HG03575 (cell line): ENCODE results near the gene CDK11B.
"Not testable (repeated sequence)": the region's sequence is repeated elsewhere in the genome, so short reads cannot be mapped to it uniquely, and the experiment has no call there.

Source experiments
- ATAC-seq: cut with Tn5 transposase; IDR thresholded peaks from one replicate; pipeline ENCODE4 v1.9.1; 2021; ENCODE audit not compliant: unreplicated experiment, insufficient number of reproducible peaks, low FRiP score; ENCODE audit errors: extremely low read depth

The CDK11B gene

DNA sequence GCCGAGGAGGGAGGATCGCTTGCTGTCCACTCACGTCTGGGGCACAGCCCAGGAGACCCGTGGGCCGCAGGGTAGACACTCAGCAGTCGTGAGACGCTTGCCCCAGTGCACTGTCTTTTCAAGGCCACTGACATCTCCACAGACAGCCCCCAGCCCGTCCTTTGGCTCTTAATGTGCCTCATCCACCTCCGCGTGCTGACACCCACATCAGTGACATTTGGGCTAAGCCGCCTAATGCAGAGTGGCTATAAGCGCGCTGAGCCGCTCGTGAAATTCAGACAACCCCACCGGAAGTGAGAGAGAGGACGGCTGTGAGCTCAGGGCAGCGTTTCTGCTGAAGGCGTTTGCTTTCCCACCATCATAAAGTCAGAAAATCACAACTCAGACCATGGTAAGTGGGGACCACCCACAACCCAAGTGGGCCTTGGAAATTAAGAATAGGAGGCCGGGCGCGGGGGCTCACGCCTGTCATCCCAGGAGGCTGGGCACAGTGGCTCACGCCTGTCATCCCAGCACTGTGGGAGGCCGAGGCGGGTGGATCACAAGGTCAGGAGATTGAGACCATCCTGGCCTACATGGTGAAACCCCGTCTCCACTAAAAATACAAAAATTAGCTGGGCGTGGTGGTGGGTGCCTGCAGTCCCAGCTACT is 25.4 kb upstream of the CDK11B start:
- no peak for ATAC-seq

DNA sequence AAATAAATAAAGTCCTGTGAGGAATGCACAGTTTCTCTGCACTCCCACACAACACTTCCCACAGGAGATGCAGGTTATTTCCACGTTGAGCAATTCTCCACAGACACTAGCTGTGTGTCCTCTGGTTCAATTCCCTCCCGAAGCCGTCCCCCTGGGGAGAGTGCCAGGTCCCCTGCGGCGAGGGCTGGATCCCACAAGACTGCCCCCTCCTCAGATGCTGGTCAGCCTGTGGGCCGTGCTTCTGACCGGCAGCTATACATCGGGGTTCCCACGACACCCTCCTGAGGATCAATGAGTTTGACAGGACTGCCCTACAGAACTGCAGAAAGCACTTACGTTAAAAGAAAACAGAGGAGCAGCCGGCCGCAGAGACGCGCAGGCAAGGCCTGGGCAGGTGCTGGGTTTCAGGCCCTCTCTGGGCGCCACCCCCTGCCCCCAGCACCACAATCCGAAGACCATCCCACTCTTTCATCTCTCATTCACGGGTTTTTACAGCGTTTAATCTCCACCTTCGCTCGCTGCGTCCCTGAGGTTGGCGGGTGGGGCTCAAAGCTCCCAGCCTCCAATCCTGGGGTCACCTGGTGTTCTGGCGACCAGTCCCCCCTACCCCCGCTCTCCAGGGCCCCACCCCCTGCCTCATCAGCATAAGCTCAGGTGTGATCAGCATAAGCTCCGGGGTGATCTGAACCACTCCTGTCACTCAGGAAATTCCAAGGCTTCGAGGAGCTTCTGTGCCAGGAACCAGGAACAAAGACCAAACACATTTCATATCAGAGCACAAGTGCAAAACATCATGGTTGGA is 24.5 kb upstream of the CDK11B start:
- no peak for ATAC-seq

DNA sequence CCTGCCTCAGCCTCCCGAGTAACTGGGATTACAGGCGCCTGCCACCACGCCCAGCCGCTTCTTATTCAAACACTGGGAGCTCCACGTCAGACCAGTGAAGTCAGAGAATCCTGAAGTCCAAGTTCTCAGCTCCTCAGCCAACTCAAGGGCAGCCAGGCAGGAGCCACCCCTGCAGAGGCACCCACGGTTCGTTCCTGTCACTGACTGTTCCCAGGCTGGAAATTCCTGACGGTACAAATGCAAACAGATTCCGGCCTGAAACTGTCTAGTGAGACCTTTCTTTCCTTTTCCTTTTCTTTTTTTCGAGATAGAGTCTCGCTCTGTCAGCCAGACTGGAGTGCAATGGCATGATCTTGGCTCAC is 22.1 kb upstream of the CDK11B start:
- no peak for ATAC-seq

DNA sequence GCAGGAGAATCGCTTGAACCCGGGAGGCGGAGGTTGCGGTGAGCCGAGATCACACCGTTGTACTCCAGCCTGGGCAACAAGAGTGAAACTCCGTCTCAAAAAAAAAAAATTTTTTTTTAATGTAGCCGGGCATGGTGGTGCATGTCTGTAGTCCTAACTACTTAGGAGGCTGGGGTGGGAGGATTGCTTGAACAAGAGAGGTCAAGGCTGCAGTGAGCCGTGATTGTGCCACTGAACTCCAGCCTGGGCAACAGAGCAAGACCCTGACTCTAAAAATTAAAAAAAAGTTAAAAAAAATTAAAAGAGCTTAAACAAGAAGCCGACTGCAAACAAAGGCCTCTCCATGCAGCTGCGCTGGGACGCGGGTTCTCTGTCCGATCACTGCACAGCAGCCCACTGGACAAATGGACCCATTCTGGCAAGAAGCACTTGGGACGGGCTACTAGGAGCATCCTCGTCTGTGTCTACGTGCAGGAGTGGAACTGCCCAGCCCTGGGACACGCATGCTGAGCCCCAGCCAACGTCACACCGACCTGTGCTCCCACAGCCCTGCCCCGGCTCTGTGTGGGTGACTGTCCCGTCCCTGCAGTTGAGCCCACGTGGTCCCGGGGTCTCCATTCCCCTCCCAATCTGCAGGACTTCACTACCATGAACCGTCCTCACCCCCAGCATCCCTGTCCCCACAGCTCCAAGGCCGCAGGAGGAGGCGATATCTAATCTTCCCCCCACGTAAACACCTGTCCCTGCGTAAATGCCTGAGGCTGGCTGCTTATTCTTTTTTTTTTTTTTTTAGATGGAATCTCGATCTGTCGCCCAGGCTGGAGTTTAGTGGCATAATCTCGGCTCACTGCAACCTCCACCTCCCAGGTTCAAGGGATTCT is 21.5 kb upstream of the CDK11B start:
- no peak for ATAC-seq

DNA sequence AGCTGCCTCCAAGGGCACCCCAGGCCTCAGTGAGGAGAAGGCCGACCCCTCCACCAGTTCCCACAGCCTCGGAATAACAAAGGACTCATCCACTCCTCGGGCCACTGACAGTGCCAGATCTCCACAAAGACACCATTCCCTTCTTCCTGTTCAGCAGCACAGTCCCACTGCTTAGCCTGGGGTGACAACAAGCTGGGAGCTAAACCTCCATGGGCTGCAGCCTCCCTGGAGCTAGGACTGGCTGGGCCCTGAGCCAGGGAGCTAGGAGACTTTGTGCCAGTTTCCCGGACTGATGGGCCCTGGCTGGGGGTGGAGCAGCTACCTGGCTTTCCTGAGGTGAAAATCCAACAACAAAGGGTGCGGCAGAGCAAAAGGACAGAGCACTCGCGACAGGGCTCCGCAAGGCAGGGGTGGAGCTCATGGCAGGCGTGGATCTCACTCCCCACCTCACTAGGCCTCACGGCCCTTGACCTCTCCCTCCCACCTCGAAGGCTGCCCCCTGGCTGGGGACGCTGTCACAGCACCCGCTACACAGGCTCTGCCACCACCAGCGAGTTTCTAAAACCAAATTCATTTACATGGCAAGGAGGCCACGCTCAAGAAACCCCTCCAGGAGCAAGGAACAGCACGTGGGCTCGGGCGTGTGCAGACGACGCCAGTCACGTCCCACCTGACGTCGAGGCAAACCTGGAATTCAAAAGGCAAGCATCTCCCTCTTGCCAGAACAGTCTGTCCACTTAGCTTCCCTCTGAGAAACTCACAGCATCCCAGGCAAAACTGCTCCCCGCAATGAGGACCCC is 20.0 kb upstream of the CDK11B start:
- no peak for ATAC-seq

DNA sequence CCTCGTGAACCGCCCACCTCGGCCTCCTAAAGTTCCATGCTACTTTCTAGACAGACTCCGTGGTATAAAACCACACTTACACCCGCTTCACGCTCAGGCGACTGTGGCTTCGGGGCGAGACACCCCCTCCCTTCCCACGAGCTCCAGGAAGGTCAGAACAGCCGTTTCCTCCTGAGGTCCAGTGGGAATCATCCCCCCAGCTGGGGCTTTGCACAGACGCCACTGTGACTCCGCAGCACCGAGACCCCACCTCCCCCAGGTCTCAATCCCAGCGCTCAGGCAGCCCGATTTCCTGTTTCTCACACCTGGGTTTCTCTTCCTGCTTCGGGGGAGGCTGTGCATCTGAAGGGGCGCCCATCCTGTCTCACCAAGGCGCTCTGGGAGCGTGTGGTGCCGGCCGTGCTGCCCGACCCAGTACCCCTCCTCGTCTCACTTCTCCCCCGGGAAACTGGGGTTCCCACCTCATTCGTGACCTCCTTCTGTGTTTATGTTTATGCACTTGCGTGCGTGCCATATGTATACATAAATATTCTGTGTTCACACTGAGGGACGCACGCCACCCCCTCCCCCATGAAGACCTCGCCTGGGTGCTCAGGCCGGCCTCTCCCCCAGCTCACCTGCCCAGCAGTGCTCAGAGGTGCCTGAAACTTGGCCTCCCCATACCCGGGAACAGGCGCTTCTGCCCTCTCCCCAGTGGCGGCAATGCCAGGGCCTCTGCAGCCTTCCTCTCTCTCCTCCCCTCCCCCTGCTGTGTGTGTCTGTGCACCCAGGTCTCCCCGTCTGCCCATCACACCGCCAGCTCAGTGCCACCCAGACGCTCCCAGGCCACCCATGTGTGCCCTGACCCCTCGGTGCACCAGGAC is 19.1 kb upstream of the CDK11B start:
- no peak for ATAC-seq

DNA sequence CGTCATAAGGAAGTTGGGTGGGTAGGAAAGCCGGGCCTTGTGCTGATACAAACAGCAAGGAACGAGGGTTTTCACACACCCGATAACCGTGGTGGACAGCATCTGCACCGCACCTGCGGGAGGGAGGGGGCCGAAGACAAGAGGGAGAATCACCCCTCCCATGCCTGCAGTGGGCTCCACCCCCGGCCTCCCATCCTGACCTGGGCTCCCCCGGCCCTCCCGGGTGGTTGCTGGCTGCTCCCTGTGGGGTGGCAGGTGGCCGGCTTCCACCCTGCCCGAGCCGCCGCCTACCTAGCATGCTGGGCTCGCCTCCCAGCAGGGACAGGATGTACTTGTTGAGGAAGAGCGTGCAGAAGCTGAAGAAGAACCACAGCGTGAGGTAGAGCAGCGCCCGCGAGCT is 17.3 kb upstream of the CDK11B start:
- ATAC-seq = not testable (repeated sequence)

DNA sequence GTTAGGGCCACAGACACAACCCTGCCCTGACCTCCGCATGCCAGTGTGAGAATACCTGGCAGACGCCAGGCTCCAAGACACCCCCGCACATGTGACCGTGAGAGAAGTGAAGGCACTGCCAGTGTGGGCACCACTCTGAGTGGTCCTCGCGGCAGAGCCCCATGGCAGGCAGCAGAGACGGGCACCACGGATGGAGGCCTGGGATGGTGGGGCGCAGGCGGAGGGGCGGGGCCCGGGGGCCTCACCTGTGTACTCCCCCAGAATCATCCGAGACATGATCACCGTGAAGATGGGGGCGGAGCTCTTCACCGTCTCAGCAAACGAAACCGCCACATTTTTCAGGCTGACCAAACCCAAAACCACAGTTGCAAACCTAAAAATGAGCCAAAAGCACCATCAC is 16.4 kb upstream of the CDK11B start:
- not testable (repeated sequence) for ATAC-seq

DNA sequence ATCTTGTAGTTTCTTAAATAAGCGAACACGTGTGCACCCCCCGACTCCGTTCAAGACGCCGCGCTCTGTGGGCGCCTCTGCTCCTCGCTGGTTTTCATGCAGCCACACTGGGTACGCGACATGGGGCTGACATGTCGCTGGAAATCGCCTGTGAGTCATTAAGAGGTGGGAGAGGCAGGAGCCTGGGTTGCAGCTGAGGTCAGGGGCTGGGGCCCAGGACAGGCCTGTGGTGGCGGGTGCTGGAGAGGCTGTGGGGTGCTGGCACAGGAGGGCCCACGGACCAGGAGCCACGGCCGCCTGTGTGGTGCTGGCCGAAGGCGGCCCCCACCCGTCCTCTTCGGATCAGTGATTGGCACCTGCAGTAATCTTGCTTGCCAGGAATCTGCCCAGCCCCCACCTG is 16.0 kb upstream of the CDK11B start:
- ATAC-seq = not testable (repeated sequence)

DNA sequence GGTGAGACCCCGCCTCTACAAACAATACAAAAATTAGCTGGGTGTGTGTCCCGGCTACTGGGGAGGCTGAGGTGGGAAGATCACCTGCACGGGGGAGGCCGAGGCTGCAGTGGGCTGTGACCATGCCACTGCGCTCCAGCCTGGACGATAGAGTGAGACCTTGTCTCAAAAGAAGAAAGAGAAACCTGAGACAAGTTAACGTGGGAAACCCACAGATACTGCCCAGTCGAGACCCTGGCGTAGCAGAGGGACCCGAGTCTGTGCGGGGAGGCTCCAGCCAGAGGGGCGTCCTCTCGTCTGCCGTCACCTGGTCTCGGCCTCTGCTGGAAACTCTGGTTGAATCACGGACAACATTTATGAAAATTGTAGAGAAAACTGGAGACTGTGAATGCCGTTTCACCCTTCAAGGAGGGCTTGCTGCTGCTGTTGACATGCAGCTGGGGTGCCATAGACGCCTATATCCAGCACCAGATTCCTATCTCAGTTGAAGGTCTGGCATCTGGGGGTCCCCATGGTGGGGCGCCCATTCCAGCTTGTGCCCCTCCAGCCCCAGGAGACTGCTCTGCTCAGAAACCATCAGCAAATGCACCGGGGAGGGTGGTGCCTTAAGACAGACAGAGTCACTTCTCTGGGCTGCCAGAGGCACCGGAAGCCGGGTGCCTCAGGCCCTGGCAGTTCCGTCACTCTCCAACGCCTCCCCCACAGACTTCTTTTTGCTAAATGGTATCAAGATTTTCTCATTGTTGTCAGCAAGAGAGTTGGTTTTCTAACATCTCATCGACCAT is 13.6 kb upstream of the CDK11B start:
- ATAC-seq = no peak

DNA sequence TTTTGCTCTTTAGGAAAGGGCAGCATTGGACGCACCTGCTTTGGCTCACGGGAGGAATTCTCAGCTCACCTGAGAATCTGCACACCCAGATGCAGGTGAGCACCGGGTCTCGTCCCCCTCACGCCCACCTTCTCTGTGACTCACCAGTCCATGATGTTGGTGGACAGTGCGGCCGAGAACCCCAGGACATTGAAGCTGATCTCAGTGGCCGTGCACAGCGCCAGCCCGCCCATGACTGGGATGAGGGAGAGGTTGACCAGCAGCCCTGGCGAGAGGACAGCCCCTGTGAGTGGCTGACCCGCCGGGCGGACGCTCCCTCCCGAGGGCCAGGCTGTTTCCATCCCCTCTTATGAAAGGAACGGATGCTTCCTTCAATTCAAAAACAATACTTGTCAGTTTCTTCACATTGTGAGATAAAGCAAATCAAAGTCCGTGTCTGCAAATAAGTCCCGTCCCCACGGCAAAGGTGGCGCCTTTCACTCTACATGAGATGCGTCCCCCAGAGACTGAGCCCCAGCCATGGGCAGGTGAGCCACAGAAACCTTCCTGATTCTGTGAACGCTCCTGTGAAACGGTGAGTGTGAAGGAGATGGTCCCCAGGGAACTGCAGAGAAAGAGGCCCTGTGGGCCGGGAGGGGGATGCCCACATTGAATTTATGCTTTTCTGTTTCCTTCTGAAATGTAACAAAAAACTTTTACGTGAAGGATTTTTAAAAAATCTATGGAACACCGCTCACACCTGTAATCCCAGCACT is 12.7 kb upstream of the CDK11B start:
- ATAC-seq = no peak

DNA sequence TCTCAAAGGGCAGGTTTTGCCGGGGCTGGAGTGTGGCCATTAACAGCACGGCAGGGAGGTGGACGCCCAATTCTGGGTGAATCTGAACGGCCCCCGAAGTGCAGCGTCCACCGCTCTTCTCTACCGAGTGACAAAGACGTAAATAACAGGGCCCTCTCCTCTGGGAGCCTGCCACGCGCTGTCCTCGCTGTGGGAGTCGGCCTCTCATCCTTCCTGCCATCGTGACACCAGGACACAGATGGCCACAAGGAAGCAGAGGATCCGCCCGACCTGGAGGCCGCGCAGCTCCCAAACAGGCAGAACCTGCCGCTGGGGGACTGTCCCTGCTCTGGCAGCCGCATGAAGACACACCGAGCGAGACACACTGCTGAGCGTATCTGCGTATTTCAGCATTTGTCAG is 12.1 kb upstream of the CDK11B start:
- no peak for ATAC-seq

DNA sequence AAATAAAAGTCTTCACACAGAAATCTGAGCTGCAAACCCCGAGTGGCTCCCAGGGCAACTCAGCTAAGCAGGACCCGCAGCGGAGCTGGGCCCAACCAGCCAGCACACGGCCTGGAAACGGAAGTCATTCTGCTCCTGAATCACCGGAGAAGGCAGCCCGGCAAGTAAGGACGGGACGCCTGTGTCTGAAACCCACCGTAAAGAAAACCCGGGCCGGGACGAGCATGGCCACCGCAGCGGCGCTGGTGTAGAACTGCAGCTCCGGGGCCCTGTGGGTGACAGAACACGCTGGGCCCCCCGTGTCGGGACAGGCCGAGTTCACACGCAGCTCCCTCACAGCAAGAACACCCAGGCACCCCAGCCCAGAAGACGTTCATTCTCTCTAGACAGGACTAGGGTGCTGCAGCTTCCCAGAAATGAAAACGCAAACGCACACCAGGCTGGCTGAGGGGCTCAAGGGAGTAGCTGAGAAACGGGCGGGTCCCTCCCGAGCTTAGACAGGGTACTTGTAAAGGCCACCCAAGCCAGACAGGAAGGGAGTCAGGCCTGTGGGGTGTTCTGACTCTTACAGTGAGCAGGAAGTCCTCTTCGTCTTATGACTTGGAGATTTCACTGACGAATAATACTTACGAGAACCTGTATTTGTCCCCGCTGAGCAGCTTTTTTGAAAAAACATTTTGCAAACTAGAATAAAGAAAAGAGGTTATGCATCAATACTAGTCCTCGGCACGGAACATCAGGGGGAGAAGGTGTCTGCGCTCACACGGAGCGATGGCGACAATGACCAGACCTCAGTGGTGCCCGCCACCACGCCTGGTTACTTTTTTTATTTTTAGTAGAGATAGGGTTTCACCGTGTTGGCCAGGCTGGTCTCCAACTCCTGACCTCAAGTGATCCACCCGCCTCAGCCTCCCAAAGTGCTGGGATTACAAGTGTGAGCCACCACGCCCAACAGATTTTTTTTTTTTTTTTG is 10.9 kb upstream of the CDK11B start:
- no peak for ATAC-seq

DNA sequence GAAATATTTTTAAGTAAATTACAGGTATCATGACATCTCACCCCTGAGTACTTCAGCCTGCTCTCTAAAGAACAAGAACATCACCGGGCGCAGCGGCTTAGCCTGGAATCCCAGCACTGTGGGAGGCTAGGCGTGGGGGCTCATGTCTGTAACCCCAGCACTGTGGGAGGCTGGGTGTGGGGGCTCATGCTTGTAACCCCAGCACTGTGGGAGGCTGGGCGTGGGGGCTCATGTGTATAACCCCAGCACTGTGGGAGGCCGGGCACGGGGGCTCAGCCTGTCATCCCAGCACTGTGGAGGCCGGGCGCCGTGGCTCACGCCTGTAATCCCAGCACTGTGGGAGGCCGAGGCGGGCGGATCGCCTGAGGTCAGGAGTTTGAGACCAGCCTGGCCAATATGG is 7.7 kb upstream of the CDK11B start:
- no peak for ATAC-seq

DNA sequence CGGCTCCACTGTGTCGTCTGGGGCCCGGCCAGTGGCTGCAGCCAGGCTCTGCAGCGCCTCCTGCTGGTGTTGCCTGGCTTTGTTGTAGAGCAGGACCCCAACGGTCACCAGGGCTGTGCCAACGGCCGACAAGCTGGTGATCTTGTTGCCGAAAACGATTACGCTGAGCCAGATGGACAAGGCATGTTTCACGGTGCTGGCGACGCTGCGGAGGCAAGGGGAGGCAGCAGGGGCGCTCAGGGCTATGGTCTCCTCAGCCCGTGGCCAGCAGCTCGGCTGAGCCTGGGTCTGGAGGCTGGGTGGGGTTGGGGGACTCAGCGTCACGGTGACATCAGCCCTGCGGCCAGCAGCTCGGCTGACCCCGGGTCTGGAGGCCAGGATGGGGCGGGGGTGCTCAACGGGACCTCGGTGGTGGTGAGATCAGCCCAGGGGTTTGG is 7.0 kb upstream of the CDK11B start:
- no peak for ATAC-seq
